Endothelial cell of umbilical vein (primary cell): Measurements from ENCODE around the gene ZNF385D. TPM values are rescaled to one million over a fixed set of nuclear protein-coding genes. Genes with fewer than 3 reads are reported as not detected.

ENCODE experiments used
- BruUV-seq: library from RNA; stranded (reverse); fragments of 400-500 nt; replicated peaks from 2 replicates; lab custom pipeline; 2021; lab: Mats Ljungman, UMichigan
- CTCF ChIA-PET: fragments of 300-600, 350-600 bp; sonication (Branson Sonifier 250); formaldehyde crosslinking; loops from one replicate; lab custom pipeline; 2021; ENCODE audit warnings: antibody characterized with exemption, inconsistent platforms; lab: Charles Lee
- POLR2A ChIA-PET: fragments of 300-600, 350-600 bp; sonication (Branson Sonifier 250); formaldehyde crosslinking; loops from one replicate; lab custom pipeline; 2021; ENCODE audit warnings: antibody characterized with exemption, inconsistent platforms; lab: Charles Lee
- DNase-seq: peaks from one replicate; pipeline ENCODE4 v3.0.0-alpha.2; 2011; ENCODE audit warnings: low read depth, low spot score
- FAIRE-seq: peaks from 2 replicates; lab custom pipeline; 2011; peaks lifted over from hg19 to GRCh38; lab: Jason Lieb, UNC
- H2AFZ ChIP-seq: 2 replicates; pipeline ENCODE4 v1.6.0; 2012; ENCODE audit warnings: low read depth, low read length, control low read depth, inconsistent platforms
- H3K27ac ChIP-seq: 2 replicates; pipeline ENCODE4 v1.5.1; 2011; ENCODE audit warnings: low read depth, mild to moderate bottlenecking, control low read depth, low read length, moderate library complexity; ENCODE audit not compliant: insufficient read depth
- H3K27me3 ChIP-seq, 2 experiments: 2 replicates each; pipeline versions ENCODE4 v1.6.0 to v1.6.1; 2011; ENCODE audit warnings: low read length in 2 of 2, mixed read lengths in 1 of 2; ENCODE audit not compliant: control insufficient read depth in 2 of 2, insufficient read depth in 2 of 2
- H3K36me3 ChIP-seq, 2 experiments: 2 replicates in 1 of 2; 3 replicates in 1 of 2; pipeline ENCODE4 v1.5.1; 2011; ENCODE audit warnings: low read length in 2 of 2, mild to moderate bottlenecking in 1 of 2, moderate library complexity in 1 of 2; ENCODE audit not compliant: control insufficient read depth in 2 of 2, insufficient read depth in 2 of 2; ENCODE audit errors: extremely low read depth in 1 of 2
- H3K4me1 ChIP-seq: 3 replicates; pipeline ENCODE4 v1.5.1; 2011; ENCODE audit warnings: mild to moderate bottlenecking, low read length; ENCODE audit not compliant: control insufficient read depth, insufficient read depth; ENCODE audit errors: extremely low read depth
- H3K4me2 ChIP-seq: 2 replicates; pipeline ENCODE4 v1.6.1; 2011; ENCODE audit warnings: low read length, control low read depth, mixed read lengths; ENCODE audit not compliant: insufficient read depth
- H3K4me3 ChIP-seq, 3 experiments: fragments of 200-600 bp in 1 of 3; sonication (generic), shearing (Covaris generic) in 1 of 3; replicated peaks in 1 of 3; 2 replicates each; pipeline ENCODE4 v1.5.1; 2011 to 2016; ENCODE audit warnings: control low read depth in 3 of 3, low read length in 3 of 3, mild to moderate bottlenecking in 2 of 3, inconsistent platforms in 1 of 3, low read depth in 1 of 3, moderate library complexity in 1 of 3; ENCODE audit not compliant: insufficient read depth in 1 of 3
- H3K79me2 ChIP-seq: 2 replicates; pipeline ENCODE4 v1.6.0; 2012; ENCODE audit warnings: low read length, inconsistent platforms; ENCODE audit not compliant: control insufficient read depth, insufficient read depth
- H3K9ac ChIP-seq: replicated peaks from 2 replicates; pipeline ENCODE3; 2011; ENCODE audit warnings: low read length, control low read depth; ENCODE audit not compliant: insufficient read depth; ENCODE audit errors: extremely low read depth
- H3K9me1 ChIP-seq: replicated peaks from 3 replicates; pipeline ENCODE4 v1.6.0; 2011; ENCODE audit warnings: mild to moderate bottlenecking, low read length; ENCODE audit not compliant: control insufficient read depth, insufficient read depth; ENCODE audit errors: extremely low read depth
- H3K9me3 ChIP-seq: replicated peaks from 2 replicates; pipeline ENCODE4 v1.5.1; 2012; ENCODE audit warnings: low read length, inconsistent platforms; ENCODE audit not compliant: control insufficient read depth, insufficient read depth
- H4K20me1 ChIP-seq: replicated peaks from 2 replicates; pipeline ENCODE3; 2011; ENCODE audit warnings: mild to moderate bottlenecking, low read length; ENCODE audit not compliant: control insufficient read depth, insufficient read depth; ENCODE audit errors: extremely low read depth
- CTCF ChIP-seq, 2 donors: IDR thresholded peaks; 1 replicate in 1 of 2; 2 replicates in 1 of 2; pipeline ENCODE4 v1.5.1; 2011; ENCODE audit warnings: low read length in 2 of 2, mild to moderate bottlenecking in 2 of 2, moderate library complexity in 2 of 2, control low read depth in 1 of 2, inconsistent platforms in 1 of 2, low read depth in 1 of 2; ENCODE audit not compliant: insufficient read depth in 1 of 2; ENCODE audit errors: extremely low read depth in 1 of 2
- EZH2 ChIP-seq: IDR thresholded peaks from 2 replicates; pipeline ENCODE4 v1.6.1; 2012; ENCODE audit warnings: borderline replicate concordance, low read depth, mild to moderate bottlenecking, moderate library complexity, low read length, inconsistent platforms; ENCODE audit not compliant: severe bottlenecking
- FOS ChIP-seq: IDR thresholded peaks from 2 replicates; pipeline ENCODE4 v1.6.1; 2011; ENCODE audit warnings: mild to moderate bottlenecking, low read length, moderate library complexity, borderline replicate concordance; ENCODE audit not compliant: insufficient read depth
- GATA2 ChIP-seq: IDR thresholded peaks from 2 replicates; pipeline ENCODE4 v1.7.0; 2011; ENCODE audit warnings: low read depth, mild to moderate bottlenecking, moderate library complexity, mixed read lengths, low read length; ENCODE audit not compliant: insufficient read length, insufficient read depth
- JUN ChIP-seq: IDR thresholded peaks from 2 replicates; pipeline ENCODE4 v1.6.1; 2011; ENCODE audit warnings: borderline replicate concordance, low read depth; ENCODE audit not compliant: insufficient read length, insufficient read depth
- MAX ChIP-seq: IDR thresholded peaks from 2 replicates; pipeline ENCODE4 v1.6.1; 2011; ENCODE audit not compliant: insufficient read depth, insufficient read length
- MYC ChIP-seq: IDR thresholded peaks from one replicate; pipeline ENCODE4 v1.6.1; 2011; ENCODE audit warnings: mild to moderate bottlenecking, low read depth, low read length
- POLR2A ChIP-seq: IDR thresholded peaks from 2 replicates; pipeline ENCODE4 v1.6.1; 2012; ENCODE audit warnings: low read depth, mild to moderate bottlenecking, control low read depth, low read length
- POLR2AphosphoS5 ChIP-seq: IDR thresholded peaks from 2 replicates; pipeline ENCODE4 v1.6.1; 2012; ENCODE audit warnings: low read depth, mild to moderate bottlenecking, control low read depth, low read length, moderate library complexity; ENCODE audit not compliant: insufficient read depth
- dilution Hi-C: fragments of 300-500 bp; cut with MboI; formaldehyde crosslinking; loops from one replicate; pipeline ENCODE4 v1.15.0; 2019; ENCODE audit warnings: low sequenced_read_pairs; ENCODE audit not compliant: extremely low pct_ligation_motif_present
- intact Hi-C: fragments of 100-400 bp; cut with micrococcal nuclease; formaldehyde crosslinking; loops from one replicate; pipeline ENCODE4 v1.10.0; 2022
- polyA plus RNA-seq, 4 experiments: library from polyadenylated mRNA; depleted of rRNA in 3 of 4; stranded (reverse) in 3 of 4; unstranded in 1 of 4; fragments of >200 nt; gene quantifications; 2 replicates each; pipeline versions ENCODE4 v1.2.1 to v1.2.3, GENCODE V29; 2011 to 2012; ENCODE audit warnings: missing spikeins in 1 of 4
- total RNA-seq: library from RNA; stranded (reverse); gene quantifications from 2 replicates; pipeline ENCODE4 v1.2.3, GENCODE V29; 2021

Gene ZNF385D
- total and polyA plus RNA-seq, 2 donors (not counting 3 experiments of a cell fraction or from before 2014, with no cell fraction given): not detected

DNA sequence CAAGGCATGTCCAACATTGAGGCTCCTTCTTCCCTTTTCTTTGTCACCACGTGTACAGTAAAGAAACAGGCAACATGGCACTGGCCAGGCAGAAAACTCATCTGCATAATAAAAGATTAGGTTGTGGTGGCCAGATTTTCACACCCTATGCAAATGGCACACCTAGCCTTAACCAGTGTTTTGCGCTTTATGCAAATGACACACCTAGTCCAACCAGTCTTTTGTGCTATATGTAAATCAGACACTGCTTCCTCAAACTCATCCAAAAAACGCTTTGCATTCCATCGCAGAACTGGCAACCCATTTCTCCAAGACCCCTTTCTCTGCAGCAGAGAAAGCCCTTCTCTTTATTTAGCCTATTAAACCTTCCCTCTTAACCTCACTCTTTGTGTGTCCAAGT lies 109.1 kb downstream of the ZNF385D start:
- POLR2A ChIA-PET: no interaction called here
- no peak for FAIRE-seq
- dilution Hi-C loops: no loop called here

More for the DNA sequence above, 109.1 kb downstream of the ZNF385D start:
- H3K9me1 ChIP-seq: no peaks in the 10 kb centered on the region
- no peaks in the 10 kb centered on the region for H3K27me3 ChIP-seq
- DNase-seq: no peak
- no peak overlapping the region for H3K4me3 ChIP-seq
- no peak overlapping the region for H3K9ac ChIP-seq
- intact Hi-C loops: no loop called here
- CTCF ChIA-PET: no interaction called here
- no peak overlapping the region for H3K4me2 ChIP-seq
- no peaks in the 10 kb centered on the region for H3K9me3 ChIP-seq
- H3K36me3 ChIP-seq: no peaks in the 10 kb centered on the region
- H2AFZ ChIP-seq: no peak overlapping the region
- H3K79me2 ChIP-seq: no peaks in the 10 kb centered on the region
- no peak overlapping the region for H3K27ac ChIP-seq
- TF ChIP-seq MYC: no peak
- no peak for TF ChIP-seq JUN
- TF ChIP-seq POLR2A: no peak
- no peak for TF ChIP-seq EZH2
- no peak for TF ChIP-seq CTCF (IDR thresholded peaks at IDR 0.05; ENCODE audit: extremely low read depth in 1 of 2, insufficient read depth in 1 of 2, low read depth in 1 of 2, low read length in 2 of 2)
- TF ChIP-seq FOS: no peak
- TF ChIP-seq MAX: no peak
- TF ChIP-seq POLR2AphosphoS5: no peak
- no peak for TF ChIP-seq GATA2
- H4K20me1 ChIP-seq: no peaks in the 10 kb centered on the region
- no peaks in the 10 kb centered on the region for H3K4me1 ChIP-seq
- no TSS peak for BruUV-seq
